ENCODE data around the gene CREBRF. TPM values are rescaled to one million over a fixed set of nuclear protein-coding genes. Genes with fewer than 3 reads are reported as not detected.

CREBRF gene, protein sequence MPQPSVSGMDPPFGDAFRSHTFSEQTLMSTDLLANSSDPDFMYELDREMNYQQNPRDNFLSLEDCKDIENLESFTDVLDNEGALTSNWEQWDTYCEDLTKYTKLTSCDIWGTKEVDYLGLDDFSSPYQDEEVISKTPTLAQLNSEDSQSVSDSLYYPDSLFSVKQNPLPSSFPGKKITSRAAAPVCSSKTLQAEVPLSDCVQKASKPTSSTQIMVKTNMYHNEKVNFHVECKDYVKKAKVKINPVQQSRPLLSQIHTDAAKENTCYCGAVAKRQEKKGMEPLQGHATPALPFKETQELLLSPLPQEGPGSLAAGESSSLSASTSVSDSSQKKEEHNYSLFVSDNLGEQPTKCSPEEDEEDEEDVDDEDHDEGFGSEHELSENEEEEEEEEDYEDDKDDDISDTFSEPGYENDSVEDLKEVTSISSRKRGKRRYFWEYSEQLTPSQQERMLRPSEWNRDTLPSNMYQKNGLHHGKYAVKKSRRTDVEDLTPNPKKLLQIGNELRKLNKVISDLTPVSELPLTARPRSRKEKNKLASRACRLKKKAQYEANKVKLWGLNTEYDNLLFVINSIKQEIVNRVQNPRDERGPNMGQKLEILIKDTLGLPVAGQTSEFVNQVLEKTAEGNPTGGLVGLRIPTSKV
- 8.7 TPM for polyA plus RNA-seq (2013, experiment 1 of 2)
- 8.1 TPM for polyA plus RNA-seq (2013, experiment 2 of 2)

DNA sequence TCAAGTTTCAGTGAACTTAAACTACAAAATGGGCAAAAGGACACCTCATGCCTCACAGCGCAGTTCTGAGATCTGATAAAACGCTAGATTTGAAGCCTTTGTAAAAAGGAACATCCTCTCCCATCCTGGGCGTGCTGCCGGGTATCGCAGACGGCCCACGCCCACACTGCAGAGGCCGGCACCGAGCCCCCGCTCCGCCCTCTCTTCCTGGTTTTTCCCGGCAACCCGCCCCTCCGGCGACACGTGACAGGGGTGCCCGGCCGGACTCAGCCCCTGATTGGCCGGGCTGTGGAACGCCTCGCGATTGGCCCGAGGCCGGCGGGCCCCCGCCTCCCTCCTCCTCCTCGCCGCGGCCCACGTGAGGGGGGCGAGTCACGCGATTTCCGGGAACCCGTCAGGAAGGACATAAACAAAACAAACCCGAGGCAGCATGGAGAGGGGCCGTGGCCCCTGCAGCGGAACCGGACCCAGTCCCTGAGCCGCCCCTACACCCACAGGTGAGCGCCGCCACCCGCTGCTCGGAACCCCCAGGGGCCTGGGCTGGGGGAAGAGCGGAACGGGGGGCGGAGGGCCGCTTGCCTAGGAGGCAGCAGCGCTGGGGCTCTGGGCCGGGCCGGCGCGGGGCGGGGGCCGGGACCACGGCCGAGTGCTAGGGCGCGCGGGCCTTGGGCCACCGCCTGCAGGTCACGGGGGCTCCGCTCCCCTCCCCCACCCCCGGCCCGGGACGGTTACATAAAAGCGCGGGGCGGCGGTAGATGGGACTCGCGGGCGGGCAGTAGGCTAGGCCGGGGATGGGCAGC, at the start of gene CREBRF:
CREBRF (plus strand) TSS at position 370 of the 800 bp plus-strand sequence. CDS start 24,424 bp downstream, outside the sequence.
- Histone ChIP-seq H2AK5ac (ENCODE audit: low read depth, low read length) (no peak within 1 kb of the TSS), H2BK120ac (ENCODE audit: low read depth, low read length) (no peak within 1 kb of the TSS), H3K9me3 (replicated peaks in 1 of 2; ENCODE audit: control insufficient read depth in 2 of 2, insufficient read depth in 1 of 2, low read depth in 1 of 2, low read length in 2 of 2) (no peaks in the 10 kb centered on the region), H3K4me2 (ENCODE audit: insufficient read depth, low read length, poor library complexity, severe bottlenecking) (peak within 1 kb of the TSS; percentile 66), H3K27ac (replicated peaks; ENCODE audit: low read length) (peak within 1 kb of the TSS; percentile 86), H2BK12ac (ENCODE audit: low read length) (no peak within 1 kb of the TSS), H2AFZ (ENCODE audit: low read length) (peak within 1 kb of the TSS; percentile 89), H3K4me3 (ENCODE audit: low read length in 2 of 2) (peak within 1 kb of the TSS; percentile 81 to 88), H2BK5ac (ENCODE audit: low read length) (peak within 1 kb of the TSS; percentile 53), H3K4ac (ENCODE audit: low read length) (no peak within 1 kb of the TSS), H3K14ac (ENCODE audit: low read length) (no peak within 1 kb of the TSS), H3K18ac (ENCODE audit: low read length) (peak within 1 kb of the TSS; percentile 89), H4K8ac (ENCODE audit: low read depth, low read length) (peak within 1 kb of the TSS; percentile 43), H3K27me3 (ENCODE audit: control insufficient read depth in 3 of 3, insufficient read depth in 3 of 3, low read depth in 1 of 3, low read length in 3 of 3) (peaks cover 0 to 2% (median 1%) of the 10 kb centered on the region in 3 experiments), H3K23ac (ENCODE audit: low read depth, low read length, poor library complexity) (peak within 1 kb of the TSS; percentile 95), H3K79me1 (ENCODE audit: low read depth, low read length) (peaks cover 2% of the 10 kb centered on the region), H2BK15ac (ENCODE audit: low read length) (no peak within 1 kb of the TSS), H3K36me3 (replicated peaks in 1 of 2; ENCODE audit: control insufficient read depth in 2 of 2, insufficient read depth in 2 of 2, low read length in 2 of 2) (no peaks in the 10 kb centered on the region), H3K9ac (ENCODE audit: low read depth, low read length, poor library complexity) (peak within 1 kb of the TSS; percentile 90), H4K91ac (ENCODE audit: low read depth, low read length, poor library complexity) (no peak within 1 kb of the TSS), H3K4me1 (ENCODE audit: control insufficient read depth in 2 of 2, insufficient read depth in 1 of 2, low read depth in 1 of 2, low read length in 2 of 2) (peaks cover 2% of the 10 kb centered on the region in 2 donors)
- WGBS, 2 donors (ENCODE audit: extremely low coverage in 2 of 2, insufficient read length in 2 of 2, insufficient replicate concordance in 1 of 2): no CpG with 5 or more reads among the region's 74 CpGs
- peak; percentile 91 for DNase-seq (ENCODE audit: low spot score)

DNA sequence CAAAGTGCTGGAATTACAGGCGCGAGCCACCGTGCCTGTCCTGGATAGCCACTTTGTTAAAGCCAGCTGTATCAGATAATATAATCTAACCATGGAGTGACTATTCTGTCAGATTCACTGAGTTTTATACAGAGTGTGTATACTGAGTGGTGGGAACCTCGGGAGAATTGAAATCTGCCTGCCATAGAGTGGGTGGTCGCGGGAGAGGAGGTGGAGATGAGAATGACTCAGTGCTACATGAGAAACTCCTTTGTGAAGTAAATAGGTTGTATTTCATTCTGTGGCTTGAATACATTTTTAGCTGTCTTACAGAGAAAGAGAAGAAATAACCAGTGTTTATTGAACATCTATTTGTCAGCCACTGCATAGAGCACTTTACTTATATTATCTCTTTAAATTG, 46.1 kb upstream of the CREBRF start:
- Histone ChIP-seq H3K4ac (ENCODE audit: low read length) (no peak overlapping the region), H3K4me3 (ENCODE audit: low read length in 2 of 2) (no peak overlapping the region), H2BK15ac (ENCODE audit: low read length) (no peak overlapping the region), H3K36me3 (replicated peaks in 1 of 2; ENCODE audit: control insufficient read depth in 2 of 2, insufficient read depth in 2 of 2, low read length in 2 of 2) (no peaks in the 10 kb centered on the region), H3K18ac (ENCODE audit: low read length) (no peak overlapping the region), H3K9ac (ENCODE audit: low read depth, low read length, poor library complexity) (no peak overlapping the region), H4K8ac (ENCODE audit: low read depth, low read length) (no peak overlapping the region), H3K4me1 (ENCODE audit: control insufficient read depth in 2 of 2, insufficient read depth in 1 of 2, low read depth in 1 of 2, low read length in 2 of 2) (no peaks in the 10 kb centered on the region), H3K27me3 (ENCODE audit: control insufficient read depth in 3 of 3, insufficient read depth in 3 of 3, low read depth in 1 of 3, low read length in 3 of 3) (no peaks in the 10 kb centered on the region), H3K4me2 (ENCODE audit: insufficient read depth, low read length, poor library complexity, severe bottlenecking) (no peak overlapping the region), H3K14ac (ENCODE audit: low read length) (no peak overlapping the region), H3K9me3 (replicated peaks in 1 of 2; ENCODE audit: control insufficient read depth in 2 of 2, insufficient read depth in 1 of 2, low read depth in 1 of 2, low read length in 2 of 2) (no peaks in the 10 kb centered on the region), H2BK12ac (ENCODE audit: low read length) (no peak overlapping the region), H2BK5ac (ENCODE audit: low read length) (no peak overlapping the region), H3K23ac (ENCODE audit: low read depth, low read length, poor library complexity) (no peak overlapping the region), H2AFZ (ENCODE audit: low read length) (no peak overlapping the region), H3K79me1 (ENCODE audit: low read depth, low read length) (peaks cover 1% of the 10 kb centered on the region), H2AK5ac (ENCODE audit: low read depth, low read length) (no peak overlapping the region), H4K91ac (ENCODE audit: low read depth, low read length, poor library complexity) (no peak overlapping the region), H3K27ac (replicated peaks; ENCODE audit: low read length) (no peak overlapping the region), H2BK120ac (ENCODE audit: low read depth, low read length) (no peak overlapping the region)
- no CpG with 5 or more reads among the region's 6 CpGs for WGBS, 2 donors (ENCODE audit: extremely low coverage in 2 of 2, insufficient read length in 2 of 2, insufficient replicate concordance in 1 of 2)
- DNase-seq (ENCODE audit: low spot score): no peak

DNA sequence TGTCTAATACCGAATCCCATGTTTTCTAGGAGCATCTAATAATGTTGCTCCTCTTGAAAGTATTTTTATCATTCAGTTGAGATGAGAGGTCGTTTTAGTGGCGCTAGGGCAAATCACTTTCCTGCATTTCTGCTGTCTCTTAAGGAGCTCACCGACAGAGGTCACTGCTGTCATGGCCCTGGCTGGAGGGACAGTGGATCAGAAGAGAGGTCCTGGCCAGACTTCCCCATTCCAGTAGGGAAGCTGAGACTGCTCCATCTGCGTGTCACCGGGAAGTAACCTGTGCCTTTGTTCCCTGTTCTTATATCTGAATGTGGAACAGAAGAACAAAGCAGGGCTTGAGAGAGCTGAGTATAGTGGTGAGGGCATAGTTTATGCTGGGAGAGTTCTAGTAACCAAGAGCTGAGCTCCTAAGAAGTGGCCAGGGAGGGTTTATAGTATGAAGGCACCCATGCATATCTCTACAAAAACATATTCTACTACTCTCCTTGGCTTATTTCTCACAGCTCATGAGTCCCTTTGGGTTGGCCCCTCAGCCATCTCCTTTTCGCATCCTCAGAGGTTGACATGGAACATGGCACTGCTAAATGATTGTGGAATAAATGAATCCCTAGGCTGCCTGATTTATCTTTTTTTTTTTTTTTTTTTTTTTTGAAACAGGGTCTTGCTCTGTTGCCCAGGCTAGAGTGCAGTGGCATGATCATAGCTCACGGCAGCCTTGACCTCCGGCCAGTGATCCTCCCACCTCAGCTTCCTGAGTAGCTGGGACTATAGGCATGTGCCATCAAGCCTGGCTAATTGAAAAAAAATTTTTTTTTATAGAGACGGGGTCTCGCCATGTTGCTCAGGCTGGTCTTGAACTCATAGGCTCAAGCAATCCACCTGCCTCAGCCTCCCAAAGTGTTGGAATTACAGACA, 45.3 kb upstream of the CREBRF start:
- Histone ChIP-seq H3K23ac (ENCODE audit: low read depth, low read length, poor library complexity) (no peak overlapping the region), H3K14ac (ENCODE audit: low read length) (no peak overlapping the region), H4K91ac (ENCODE audit: low read depth, low read length, poor library complexity) (no peak overlapping the region), H3K36me3 (replicated peaks in 1 of 2; ENCODE audit: control insufficient read depth in 2 of 2, insufficient read depth in 2 of 2, low read length in 2 of 2) (no peaks in the 10 kb centered on the region), H2BK12ac (ENCODE audit: low read length) (no peak overlapping the region), H3K4me2 (ENCODE audit: insufficient read depth, low read length, poor library complexity, severe bottlenecking) (no peak overlapping the region), H2AFZ (ENCODE audit: low read length) (no peak overlapping the region), H3K27ac (replicated peaks; ENCODE audit: low read length) (no peak overlapping the region), H3K9ac (ENCODE audit: low read depth, low read length, poor library complexity) (no peak overlapping the region), H3K4ac (ENCODE audit: low read length) (no peak overlapping the region), H2BK15ac (ENCODE audit: low read length) (no peak overlapping the region), H2BK5ac (ENCODE audit: low read length) (no peak overlapping the region), H3K79me1 (ENCODE audit: low read depth, low read length) (peaks cover 1% of the 10 kb centered on the region), H3K18ac (ENCODE audit: low read length) (no peak overlapping the region), H2AK5ac (ENCODE audit: low read depth, low read length) (no peak overlapping the region), H4K8ac (ENCODE audit: low read depth, low read length) (no peak overlapping the region), H3K27me3 (ENCODE audit: control insufficient read depth in 3 of 3, insufficient read depth in 3 of 3, low read depth in 1 of 3, low read length in 3 of 3) (no peaks in the 10 kb centered on the region), H3K9me3 (replicated peaks in 1 of 2; ENCODE audit: control insufficient read depth in 2 of 2, insufficient read depth in 1 of 2, low read depth in 1 of 2, low read length in 2 of 2) (no peaks in the 10 kb centered on the region), H3K4me1 (ENCODE audit: control insufficient read depth in 2 of 2, insufficient read depth in 1 of 2, low read depth in 1 of 2, low read length in 2 of 2) (no peaks in the 10 kb centered on the region), H2BK120ac (ENCODE audit: low read depth, low read length) (no peak overlapping the region), H3K4me3 (ENCODE audit: low read length in 2 of 2) (no peak overlapping the region)
- WGBS, 2 donors (ENCODE audit: extremely low coverage in 2 of 2, insufficient read length in 2 of 2, insufficient replicate concordance in 1 of 2): no CpG with 5 or more reads among the region's 11 CpGs
- DNase-seq (ENCODE audit: low spot score): peak; percentile 21
